ENCODE data around the gene DAB2IP.

Gene DAB2IP

GRCh38 chr9:121801579-121801978 lies 150.1 kb downstream of the DAB2IP start:
- CTCF ChIA-PET: no interaction called here
- TF ChIP-seq SP1 (IDR thresholded peaks at IDR 0.05) (no peak), ARNT (IDR thresholded peaks at IDR 0.05) (no peak), LEF1 (IDR thresholded peaks at IDR 0.05; ENCODE audit: borderline replicate concordance) (no peak), HDGF (IDR thresholded peaks at IDR 0.05; ENCODE audit: borderline replicate concordance) (no peak), CTBP1 (IDR thresholded peaks at IDR 0.05; ENCODE audit: borderline replicate concordance) (no peak), ZNF384 (IDR thresholded peaks at IDR 0.05) (no peak), PKNOX1 (IDR thresholded peaks at IDR 0.05) (no peak), FOXA1 (IDR thresholded peaks at IDR 0.05) (no peak), SUZ12 (IDR thresholded peaks at IDR 0.05) (no peak), FOXM1 (IDR thresholded peaks at IDR 0.05; ENCODE audit: borderline replicate concordance) (no peak), FOXK2 (IDR thresholded peaks at IDR 0.05) (no peak), BHLHE40 (IDR thresholded peaks at IDR 0.05; ENCODE audit: borderline replicate concordance) (no peak), ELF4 (IDR thresholded peaks at IDR 0.05) (no peak)
- POLR2A ChIA-PET: no interaction called here
- DNase-seq (ENCODE audit: extremely low spot score): no peak

- CTCF ChIA-PET: no interaction called here
- TF ChIP-seq FOXK2 (IDR thresholded peaks at IDR 0.05): no peak
- no peak for TF ChIP-seq ZNF384 (IDR thresholded peaks at IDR 0.05)
- no peak for TF ChIP-seq TARDBP (IDR thresholded peaks at IDR 0.05)
- TF ChIP-seq HDGF (IDR thresholded peaks at IDR 0.05; ENCODE audit: borderline replicate concordance): no peak
- TF ChIP-seq ELF4 (IDR thresholded peaks at IDR 0.05): no peak
- TF ChIP-seq SUZ12 (IDR thresholded peaks at IDR 0.05): no peak
- TF ChIP-seq SP1 (IDR thresholded peaks at IDR 0.05): no peak
- TF ChIP-seq L3MBTL2 (conservative IDR thresholded peaks at IDR 0.05): no peak
- no peak for TF ChIP-seq ARNT (IDR thresholded peaks at IDR 0.05)
- POLR2A ChIA-PET: no interaction called here
- no peak for DNase-seq (ENCODE audit: extremely low spot score)
These were observed 151.3 kb downstream of the DAB2IP start for GRCh38 chr9:121802753-121803152.

GRCh38 chr9:121807069-121807822 lies 155.8 kb downstream of the DAB2IP start:
- DNase-seq (ENCODE audit: extremely low spot score): no peak
- no peak for TF ChIP-seq CTBP1 (IDR thresholded peaks at IDR 0.05; ENCODE audit: borderline replicate concordance)
- no peak for TF ChIP-seq ELF4 (IDR thresholded peaks at IDR 0.05)
- TF ChIP-seq PKNOX1 (IDR thresholded peaks at IDR 0.05): no peak
- TF ChIP-seq ZNF384 (IDR thresholded peaks at IDR 0.05): no peak
- TF ChIP-seq FOXK2 (IDR thresholded peaks at IDR 0.05): no peak
- TF ChIP-seq FOXM1 (IDR thresholded peaks at IDR 0.05; ENCODE audit: borderline replicate concordance): no peak
- TF ChIP-seq ARNT (IDR thresholded peaks at IDR 0.05): no peak
- no peak for TF ChIP-seq NFRKB (IDR thresholded peaks at IDR 0.05)
- TF ChIP-seq SUZ12 (IDR thresholded peaks at IDR 0.05): no peak
- TF ChIP-seq FOXA1 (IDR thresholded peaks at IDR 0.05): no peak
- TF ChIP-seq BHLHE40 (IDR thresholded peaks at IDR 0.05; ENCODE audit: borderline replicate concordance): no peak
- TF ChIP-seq SP1 (IDR thresholded peaks at IDR 0.05): no peak
- no peak for TF ChIP-seq TARDBP (IDR thresholded peaks at IDR 0.05)
- CTCF ChIA-PET: no interaction called here
- POLR2A ChIA-PET: no interaction called here

- CTCF ChIA-PET: no interaction called here
- POLR2A ChIA-PET: no interaction called here
- no peak for DNase-seq (ENCODE audit: extremely low spot score)
- TF ChIP-seq ZNF384 (IDR thresholded peaks at IDR 0.05) (no peak), L3MBTL2 (conservative IDR thresholded peaks at IDR 0.05) (no peak), HDGF (IDR thresholded peaks at IDR 0.05; ENCODE audit: borderline replicate concordance) (no peak), FOXM1 (IDR thresholded peaks at IDR 0.05; ENCODE audit: borderline replicate concordance) (no peak), ELF4 (IDR thresholded peaks at IDR 0.05) (no peak), SP1 (IDR thresholded peaks at IDR 0.05) (no peak), FOXK2 (IDR thresholded peaks at IDR 0.05) (no peak), BHLHE40 (IDR thresholded peaks at IDR 0.05; ENCODE audit: borderline replicate concordance) (no peak), NFRKB (IDR thresholded peaks at IDR 0.05) (no peak), LEF1 (IDR thresholded peaks at IDR 0.05; ENCODE audit: borderline replicate concordance) (no peak), FOXA1 (IDR thresholded peaks at IDR 0.05) (no peak), TARDBP (IDR thresholded peaks at IDR 0.05) (no peak), PKNOX1 (IDR thresholded peaks at IDR 0.05) (no peak), CTBP1 (IDR thresholded peaks at IDR 0.05; ENCODE audit: borderline replicate concordance) (no peak), ARNT (IDR thresholded peaks at IDR 0.05) (no peak), SUZ12 (IDR thresholded peaks at IDR 0.05) (no peak)
These were observed 156.4 kb downstream of the DAB2IP start for GRCh38 chr9:121807823-121808278.

- CTCF ChIA-PET: no interaction called here
- POLR2A ChIA-PET: no interaction called here
- DNase-seq (ENCODE audit: extremely low spot score): no peak
- no peak for TF ChIP-seq LEF1 (IDR thresholded peaks at IDR 0.05; ENCODE audit: borderline replicate concordance)
- TF ChIP-seq TARDBP (IDR thresholded peaks at IDR 0.05): no peak
- no peak for TF ChIP-seq FOXA1 (IDR thresholded peaks at IDR 0.05)
- TF ChIP-seq BHLHE40 (IDR thresholded peaks at IDR 0.05; ENCODE audit: borderline replicate concordance): no peak
- no peak for TF ChIP-seq HDGF (IDR thresholded peaks at IDR 0.05; ENCODE audit: borderline replicate concordance)
- no peak for TF ChIP-seq SP1 (IDR thresholded peaks at IDR 0.05)
- TF ChIP-seq L3MBTL2 (conservative IDR thresholded peaks at IDR 0.05): no peak
- no peak for TF ChIP-seq FOXK2 (IDR thresholded peaks at IDR 0.05)
- TF ChIP-seq ZNF384 (IDR thresholded peaks at IDR 0.05): no peak
- no peak for TF ChIP-seq ELF4 (IDR thresholded peaks at IDR 0.05)
- TF ChIP-seq SUZ12 (IDR thresholded peaks at IDR 0.05): no peak
- TF ChIP-seq CTBP1 (IDR thresholded peaks at IDR 0.05; ENCODE audit: borderline replicate concordance): no peak
- no peak for TF ChIP-seq FOXM1 (IDR thresholded peaks at IDR 0.05; ENCODE audit: borderline replicate concordance)
- TF ChIP-seq NFRKB (IDR thresholded peaks at IDR 0.05): no peak
- TF ChIP-seq PKNOX1 (IDR thresholded peaks at IDR 0.05): no peak
- no peak for TF ChIP-seq ARNT (IDR thresholded peaks at IDR 0.05)
These were observed 157.3 kb downstream of the DAB2IP start for GRCh38 chr9:121808781-121809180.
